Heart right ventricle (tissue), 16 donors: ENCODE data around the gene CLRN2. TPM values are rescaled to one million over a fixed set of nuclear protein-coding genes. Genes with fewer than 3 reads are reported as not detected.

Source experiments
- ATAC-seq, 8 donors: fragments of 200-7000 bp; cut with Tn5 transposase; one replicate each; pipeline ENCODE4 v1.9.1; 2020; ENCODE audit warnings: mild to moderate bottlenecking in 8 of 8, moderate library complexity in 8 of 8, moderate number of reproducible peaks in 1 of 8
- DNase-seq, 2 donors: peaks; one replicate each; pipeline ENCODE4 v3.0.0-alpha.2; 2020
- H3K27ac ChIP-seq, 10 donors: fragments of 200-600 bp; sonication (generic) in 2 of 10; one replicate each; pipeline versions ENCODE4 v1.5.0 to v1.8.0; 2020 to 2022; ENCODE audit warnings: mild to moderate bottlenecking in 3 of 10
- H3K27me3 ChIP-seq, 7 donors: fragments of 200-600 bp; one replicate each; pipeline ENCODE4 v1.8.0; 2021 to 2022; ENCODE audit warnings: mild to moderate bottlenecking in 2 of 7
- H3K36me3 ChIP-seq, 9 donors: fragments of 200-600 bp; sonication (generic) in 1 of 9; one replicate each; pipeline versions ENCODE4 v1.5.0 to v1.8.0; 2020 to 2022; ENCODE audit warnings: mild to moderate bottlenecking in 2 of 9
- H3K4me1 ChIP-seq, 9 donors: fragments of 200-600 bp; sonication (generic) in 1 of 9; one replicate each; pipeline versions ENCODE4 v1.5.0 to v1.8.0; 2020 to 2022; ENCODE audit warnings: mild to moderate bottlenecking in 4 of 9
- H3K4me3 ChIP-seq, 10 donors: fragments of 200-600 bp; sonication (generic) in 2 of 10; one replicate each; pipeline versions ENCODE4 v1.5.0 to v1.8.0; 2020 to 2022; ENCODE audit warnings: mild to moderate bottlenecking in 7 of 10, moderate library complexity in 2 of 10
- H3K9me3 ChIP-seq, 11 donors: fragments of 200-600 bp in 10 of 11; sonication (generic) in 2 of 11; one replicate each; pipeline versions ENCODE4 v1.5.0 to v1.8.0; 2013 to 2022; ENCODE audit warnings: mild to moderate bottlenecking in 2 of 11, control low read depth in 1 of 11, moderate library complexity in 1 of 11
- CTCF ChIP-seq, 9 donors: fragments of 200-600 bp; sonication (generic) in 2 of 9; IDR thresholded peaks; one replicate each; pipeline versions ENCODE4 v1.5.0 to v1.8.0; 2021 to 2022; ENCODE audit warnings: antibody characterized with exemption in 9 of 9, mild to moderate bottlenecking in 5 of 9, moderate library complexity in 1 of 9
- WGBS, 2 donors: extraction: QIAGEN DNeasy Blood & Tissue Kit; methylation state at CpG; one replicate each; pipeline ENCODE4 v1.1.7; 2013; ENCODE audit warnings: inconsistent platforms in 1 of 2; 5-methylcytosine and 5-hydroxymethylcytosine counted together
- intact Hi-C, 10 donors: fragments of 100-400 bp; cut with DNase I; formaldehyde crosslinking; loops; one replicate each; pipeline versions ENCODE4 v1.11.1 to v1.14.2; 2022
- polyA plus RNA-seq, 2 donors: library from polyadenylated mRNA; stranded (reverse); fragments of 200-250 nt; gene quantifications; one replicate each; pipeline ENCODE4 v1.2.3, GENCODE V29; 2013
- total RNA-seq, 10 donors: library from RNA; stranded (reverse); fragmentation: NEBNext Ultra II Directional in 3 of 10; extraction: Animal tissue kit (Norgen Biotek cat#: 25700) in 3 of 10; gene quantifications; one replicate each; pipeline versions ENCODE4 v1.2.1 to v1.2.4, GENCODE V29; 2021 to 2023
- donor health status: Arrhythmogenic right ventricular cardiomyopathy.
- donor health status: ischemic (EF 13 %, LVEDD 7.1; RV severe dilation, severe dysfunction).
- donor health status: healthy with polysubstance abuse.
- donor health status: DM: no; HTN: yes; CAD: no.
- donor health status: DM: no; HTN: no; CAD: no.
- donor health status: ischemic (EF 25% LVEDD 6.9; RV normal size, moderate dysfunction).
- donor health status: ischemic (EF 25% LVEDD 5.7; RV mildly dilated, moderate dysfunction).
- donor health status: healthy.
- donor health status: DM: yes; HTN: yes; CAD: no.
- donor health status: Ischemic cardiomyopathy.
- donor health status: ischemic (EF 35%, LVEDD 5.7; RV mildly dilated, moderate dysfunction).
- donor health status: nonischemic (EF 11% LVEDD 7.7; RV severe dilation, severe dysfunction).
- donor health status: DM: yes; HTN: yes; CAD: no.
- donor health status: PGD.
- donor health status: ischemic (EF 29% LVEDD 5.4; RV normal size, mild dysfunction).
- donor health status: nonischemic (EF 23%, LVEDD 6.1; RV moderate dilation, normal function).

The CLRN2 gene
- total and polyA plus RNA-seq, 12 donors: not detected

GRCh38 chr4:17491196-17491595 lies 23.8 kb upstream of the CLRN2 start:
- Histone ChIP-seq H3K36me3 (peaks cover 0 to 98% (median 27%) of the 10 kb centered on the region in 9 donors), H3K4me3 (no peak overlapping the region), H3K27ac (no peak overlapping the region), H3K9me3 (no peaks in the 10 kb centered on the region), H3K27me3 (no peaks in the 10 kb centered on the region), H3K4me1 (peaks cover 0 to 24% (median 7%) of the 10 kb centered on the region in 9 donors)
- TF ChIP-seq CTCF (IDR thresholded peaks at IDR 0.05): no peak
- no peak for ATAC-seq
- intact Hi-C loops: no loop called here
- DNase-seq: no peak
- 80 to 86% methylated on average over 3 of the region's 3 CpGs for WGBS, 2 donors

- intact Hi-C loops: no loop called here
- Histone ChIP-seq H3K4me3 (no peak overlapping the region), H3K9me3 (no peaks in the 10 kb centered on the region), H3K27ac (no peak overlapping the region), H3K36me3 (peaks cover 0 to 97% (median 17%) of the 10 kb centered on the region in 9 donors), H3K4me1 (peaks cover 0 to 24% (median 7%) of the 10 kb centered on the region in 9 donors), H3K27me3 (no peaks in the 10 kb centered on the region)
- no peak for DNase-seq
- ATAC-seq: peak in 1 of 8 donors; percentile 50
- WGBS, 2 donors: 80% methylated on average over 15 of the region's 15 CpGs
- no peak for TF ChIP-seq CTCF (IDR thresholded peaks at IDR 0.05)
These were observed 22.8 kb upstream of the CLRN2 start for GRCh38 chr4:17492058-17492741.

DNA sequence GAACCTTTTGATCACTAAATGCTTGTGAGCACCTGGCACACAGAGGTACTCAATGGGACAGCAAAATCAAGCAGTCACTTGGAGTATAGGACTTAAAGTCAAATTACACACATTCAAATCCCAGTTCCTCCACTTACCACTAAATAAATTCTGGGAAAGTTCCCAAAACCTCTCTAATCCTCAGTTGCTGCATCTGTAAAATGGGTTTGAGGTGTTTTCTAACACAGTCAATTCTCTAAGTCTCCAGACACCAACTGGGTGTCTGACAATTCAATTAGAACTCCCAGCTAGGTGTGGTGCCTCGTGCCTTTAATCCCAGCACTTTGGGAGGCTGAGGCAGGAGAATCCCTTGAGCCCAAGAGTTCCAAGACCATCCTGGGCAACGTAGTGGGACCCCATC lies 22.1 kb upstream of the CLRN2 start:
- WGBS, 2 donors: 98% methylated on average over 2 of the region's 2 CpGs

DNA sequence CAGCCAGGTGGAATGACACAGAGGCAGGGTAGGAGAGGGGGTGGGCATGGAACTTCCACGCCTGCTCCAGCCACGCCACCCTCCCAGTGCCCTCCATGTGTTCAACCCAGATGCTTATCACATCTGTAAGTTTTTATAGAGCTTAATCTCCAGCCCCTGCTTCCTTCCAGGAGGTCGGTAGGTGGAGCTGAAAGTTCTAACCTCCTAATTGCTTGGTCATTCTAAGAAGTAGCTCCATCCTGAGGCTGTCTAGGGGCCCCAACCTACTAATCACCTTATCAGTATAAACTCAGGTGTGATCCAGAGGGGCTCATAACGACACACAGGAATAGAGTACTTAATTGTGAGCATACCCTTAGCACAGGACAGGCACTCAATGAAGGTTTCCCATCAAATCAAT lies 21.3 kb upstream of the CLRN2 start:
- H3K4me3 ChIP-seq: no peak overlapping the region
- ATAC-seq (no peak), DNase-seq (no peak)
- TF ChIP-seq CTCF (IDR thresholded peaks at IDR 0.05): no peak
- no peaks in the 10 kb centered on the region for H3K9me3 ChIP-seq
- WGBS, 2 donors: 82 to 85% methylated on average over 4 of the region's 4 CpGs
- no peak overlapping the region for H3K27ac ChIP-seq
- no peaks in the 10 kb centered on the region for H3K27me3 ChIP-seq
- intact Hi-C loops: no loop called here
- H3K4me1 ChIP-seq: peaks cover 0 to 24% (median 7%) of the 10 kb centered on the region in 9 donors
- H3K36me3 ChIP-seq: peaks cover 0 to 97% (median 23%) of the 10 kb centered on the region in 9 donors

More for the DNA sequence above, 22.1 kb upstream of the CLRN2 start:
- Histone ChIP-seq H3K4me3 (no peak overlapping the region), H3K36me3 (peaks cover 0 to 97% (median 15%) of the 10 kb centered on the region in 9 donors), H3K4me1 (peaks cover 0 to 24% (median 7%) of the 10 kb centered on the region in 9 donors), H3K9me3 (no peaks in the 10 kb centered on the region), H3K27me3 (no peaks in the 10 kb centered on the region), H3K27ac (no peak overlapping the region)
- no peak for ATAC-seq
- DNase-seq: no peak
- TF ChIP-seq CTCF (IDR thresholded peaks at IDR 0.05): no peak
- intact Hi-C loops: no loop called here
